K562 (cell line): Measurements from ENCODE around the gene ALDH1A2. TPM values are rescaled to one million over a fixed set of nuclear protein-coding genes. Genes with fewer than 3 reads are reported as not detected.

Source experiments
- BRD9 ChIP-seq: fragments of 450-650 bp; IDR thresholded peaks from 2 replicates; pipeline ENCODE4 v1.6.1; 2018; ENCODE audit warnings: low read depth; ENCODE audit not compliant: partially characterized antibody
- CBX8 ChIP-seq: fragments of 200-600 bp; sonication (generic); IDR thresholded peaks from 2 replicates; pipeline ENCODE4 v1.6.1; 2012; ENCODE audit warnings: borderline replicate concordance, mixed run types, low read depth, mild to moderate bottlenecking, moderate library complexity, mixed read lengths, low read length, control low read depth, inconsistent platforms; ENCODE audit not compliant: poor library complexity, severe bottlenecking; ENCODE audit errors: extremely low read depth
- IRF2 ChIP-seq: sonication (generic); formaldehyde crosslinking; IDR thresholded peaks from 2 replicates; pipeline ENCODE4 v1.8.1; 2022; ENCODE audit warnings: mild to moderate bottlenecking, missing genetic modification reagents
- MAFG ChIP-seq: fragments of 450-650 bp; conservative IDR thresholded peaks from 2 replicates; pipeline ENCODE4 v1.6.1; 2016; ENCODE audit warnings: missing genetic modification characterization, missing compliant biosample characterization
- NFXL1 ChIP-seq: fragments of 450-650 bp; formaldehyde crosslinking; IDR thresholded peaks from 2 replicates; pipeline ENCODE4 v1.4.0; 2021; ENCODE audit warnings: mild to moderate bottlenecking
- NR3C1 ChIP-seq: sonication (generic); formaldehyde crosslinking; IDR thresholded peaks from 2 replicates; pipeline ENCODE4 v1.8.1; 2022; ENCODE audit warnings: missing genetic modification reagents
- RBM34 ChIP-seq: fragments of 200-400 bp; formaldehyde crosslinking; IDR thresholded peaks from 2 replicates; pipeline ENCODE4 v1.6.1; 2018; ENCODE audit warnings: low read length, borderline replicate concordance; ENCODE audit not compliant: insufficient read depth
- SNIP1 ChIP-seq: fragments of 450-650 bp; IDR thresholded peaks from 2 replicates; pipeline ENCODE4 v1.7.1; 2017; ENCODE audit warnings: low read depth, mild to moderate bottlenecking
- ZBTB8A ChIP-seq: fragments of 450-650 bp; IDR thresholded peaks from 2 replicates; pipeline ENCODE4 v1.6.1; 2018; ENCODE audit warnings: mild to moderate bottlenecking, moderate library complexity; ENCODE audit not compliant: partially characterized antibody
- ZFP30 ChIP-seq: fragments of 250-450 bp; sonication (Bioruptor Pico); IDR thresholded peaks from 2 replicates; pipeline ENCODE4 v1.8.0; 2022; ENCODE audit warnings: moderate library complexity, mild to moderate bottlenecking, inconsistent platforms, borderline replicate concordance
- ZNF668 ChIP-seq: fragments of 250-450 bp; sonication (Bioruptor Pico); IDR thresholded peaks from 2 replicates; pipeline ENCODE4 v1.8.0; 2022; ENCODE audit warnings: mild to moderate bottlenecking, inconsistent platforms
- polyA plus RNA-seq, 8 experiments: library from polyadenylated mRNA; depleted of rRNA in 4 of 8; stranded (reverse) in 5 of 8; unstranded in 3 of 8; fragments of >200 nt; fragmentation: Nextera tagmentation in 2 of 8; fragmentation: Illumina TruSeq in 1 of 8; extraction: Ambion mirVana in 2 of 8; extraction: Trizol in 1 of 8; gene quantifications; 2 replicates each; pipeline versions ENCODE4 v1.2.1 to v1.2.3, GENCODE V29; 2011 to 2014; ENCODE audit warnings: inconsistent platforms in 1 of 8, missing spikeins in 1 of 8
- total RNA-seq, 7 experiments: library from RNA; depleted of rRNA in 6 of 7; stranded (reverse); fragments of >200 nt in 6 of 7; fragmentation: Illumina TruSeq in 2 of 7; extraction: Trizol in 2 of 7; gene quantifications; 2 replicates each; pipeline versions ENCODE4 v1.2.1 to v1.2.3, GENCODE V29; 2011 to 2021; ENCODE audit warnings: low replicate concordance in 1 of 7
- TF ChIP-seq, protein P1 (sequence below): fragments of 150-350 bp; IDR thresholded peaks from 2 replicates; pipeline ENCODE4 v1.6.1; 2014; ENCODE audit warnings: low read depth, mild to moderate bottlenecking, low read length, borderline replicate concordance
- TF ChIP-seq, protein P2 (sequence below): fragments of 450-650 bp; IDR thresholded peaks from 2 replicates; pipeline ENCODE4 v1.6.1; 2016; ENCODE audit warnings: low read depth
- TF ChIP-seq, protein P3 (sequence below): fragments of 250-450 bp; sonication (Bioruptor Pico); IDR thresholded peaks from 2 replicates; pipeline ENCODE4 v1.5.0; 2021

Gene ALDH1A2
- total and polyA plus RNA-seq, 9 of the 15 experiments (the other 6 are each of a cell fraction or from before 2014, with no cell fraction given): 115 to 393 (median 333) TPM

DNA sequence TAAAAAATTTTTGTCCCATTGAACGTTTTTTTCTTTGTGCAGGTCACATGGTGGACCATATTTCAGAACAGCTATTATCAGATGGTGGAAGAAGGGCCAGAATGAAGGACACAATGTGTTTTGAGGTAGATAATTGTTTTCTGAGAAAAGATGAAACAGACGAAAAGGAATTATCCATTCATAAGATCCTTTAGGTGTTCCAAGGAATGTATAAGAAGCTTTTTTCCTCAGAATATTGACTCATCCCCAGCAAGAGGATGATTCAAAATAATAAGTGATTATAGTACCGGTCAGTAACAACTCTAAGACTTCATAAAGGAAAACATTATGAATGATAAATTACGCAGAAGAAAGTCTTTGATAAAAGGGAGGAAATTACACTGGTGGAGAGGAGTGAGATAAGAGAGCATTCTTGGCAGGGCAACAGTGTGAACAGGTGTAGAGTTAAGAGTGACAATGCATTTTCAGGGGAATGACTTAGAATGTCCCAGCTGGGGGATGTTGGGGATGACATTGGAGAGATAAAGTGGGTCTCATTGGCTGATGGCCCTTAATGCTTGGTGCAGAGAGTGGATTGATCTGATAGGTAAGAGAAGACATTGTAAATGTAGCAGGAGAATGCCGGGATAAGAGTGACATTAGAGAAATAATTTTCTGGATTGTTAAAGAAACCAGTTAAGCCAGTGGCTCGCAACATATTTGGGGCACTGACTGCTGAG, 45.6 kb upstream of the ALDH1A2 start (continued):
- TF ChIP-seq, protein P1, sequence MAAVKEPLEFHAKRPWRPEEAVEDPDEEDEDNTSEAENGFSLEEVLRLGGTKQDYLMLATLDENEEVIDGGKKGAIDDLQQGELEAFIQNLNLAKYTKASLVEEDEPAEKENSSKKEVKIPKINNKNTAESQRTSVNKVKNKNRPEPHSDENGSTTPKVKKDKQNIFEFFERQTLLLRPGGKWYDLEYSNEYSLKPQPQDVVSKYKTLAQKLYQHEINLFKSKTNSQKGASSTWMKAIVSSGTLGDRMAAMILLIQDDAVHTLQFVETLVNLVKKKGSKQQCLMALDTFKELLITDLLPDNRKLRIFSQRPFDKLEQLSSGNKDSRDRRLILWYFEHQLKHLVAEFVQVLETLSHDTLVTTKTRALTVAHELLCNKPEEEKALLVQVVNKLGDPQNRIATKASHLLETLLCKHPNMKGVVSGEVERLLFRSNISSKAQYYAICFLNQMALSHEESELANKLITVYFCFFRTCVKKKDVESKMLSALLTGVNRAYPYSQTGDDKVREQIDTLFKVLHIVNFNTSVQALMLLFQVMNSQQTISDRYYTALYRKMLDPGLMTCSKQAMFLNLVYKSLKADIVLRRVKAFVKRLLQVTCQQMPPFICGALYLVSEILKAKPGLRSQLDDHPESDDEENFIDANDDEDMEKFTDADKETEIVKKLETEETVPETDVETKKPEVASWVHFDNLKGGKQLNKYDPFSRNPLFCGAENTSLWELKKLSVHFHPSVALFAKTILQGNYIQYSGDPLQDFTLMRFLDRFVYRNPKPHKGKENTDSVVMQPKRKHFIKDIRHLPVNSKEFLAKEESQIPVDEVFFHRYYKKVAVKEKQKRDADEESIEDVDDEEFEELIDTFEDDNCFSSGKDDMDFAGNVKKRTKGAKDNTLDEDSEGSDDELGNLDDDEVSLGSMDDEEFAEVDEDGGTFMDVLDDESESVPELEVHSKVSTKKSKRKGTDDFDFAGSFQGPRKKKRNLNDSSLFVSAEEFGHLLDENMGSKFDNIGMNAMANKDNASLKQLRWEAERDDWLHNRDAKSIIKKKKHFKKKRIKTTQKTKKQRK: no peak
- TF ChIP-seq ZBTB8A: no peak
- TF ChIP-seq, protein P2, sequence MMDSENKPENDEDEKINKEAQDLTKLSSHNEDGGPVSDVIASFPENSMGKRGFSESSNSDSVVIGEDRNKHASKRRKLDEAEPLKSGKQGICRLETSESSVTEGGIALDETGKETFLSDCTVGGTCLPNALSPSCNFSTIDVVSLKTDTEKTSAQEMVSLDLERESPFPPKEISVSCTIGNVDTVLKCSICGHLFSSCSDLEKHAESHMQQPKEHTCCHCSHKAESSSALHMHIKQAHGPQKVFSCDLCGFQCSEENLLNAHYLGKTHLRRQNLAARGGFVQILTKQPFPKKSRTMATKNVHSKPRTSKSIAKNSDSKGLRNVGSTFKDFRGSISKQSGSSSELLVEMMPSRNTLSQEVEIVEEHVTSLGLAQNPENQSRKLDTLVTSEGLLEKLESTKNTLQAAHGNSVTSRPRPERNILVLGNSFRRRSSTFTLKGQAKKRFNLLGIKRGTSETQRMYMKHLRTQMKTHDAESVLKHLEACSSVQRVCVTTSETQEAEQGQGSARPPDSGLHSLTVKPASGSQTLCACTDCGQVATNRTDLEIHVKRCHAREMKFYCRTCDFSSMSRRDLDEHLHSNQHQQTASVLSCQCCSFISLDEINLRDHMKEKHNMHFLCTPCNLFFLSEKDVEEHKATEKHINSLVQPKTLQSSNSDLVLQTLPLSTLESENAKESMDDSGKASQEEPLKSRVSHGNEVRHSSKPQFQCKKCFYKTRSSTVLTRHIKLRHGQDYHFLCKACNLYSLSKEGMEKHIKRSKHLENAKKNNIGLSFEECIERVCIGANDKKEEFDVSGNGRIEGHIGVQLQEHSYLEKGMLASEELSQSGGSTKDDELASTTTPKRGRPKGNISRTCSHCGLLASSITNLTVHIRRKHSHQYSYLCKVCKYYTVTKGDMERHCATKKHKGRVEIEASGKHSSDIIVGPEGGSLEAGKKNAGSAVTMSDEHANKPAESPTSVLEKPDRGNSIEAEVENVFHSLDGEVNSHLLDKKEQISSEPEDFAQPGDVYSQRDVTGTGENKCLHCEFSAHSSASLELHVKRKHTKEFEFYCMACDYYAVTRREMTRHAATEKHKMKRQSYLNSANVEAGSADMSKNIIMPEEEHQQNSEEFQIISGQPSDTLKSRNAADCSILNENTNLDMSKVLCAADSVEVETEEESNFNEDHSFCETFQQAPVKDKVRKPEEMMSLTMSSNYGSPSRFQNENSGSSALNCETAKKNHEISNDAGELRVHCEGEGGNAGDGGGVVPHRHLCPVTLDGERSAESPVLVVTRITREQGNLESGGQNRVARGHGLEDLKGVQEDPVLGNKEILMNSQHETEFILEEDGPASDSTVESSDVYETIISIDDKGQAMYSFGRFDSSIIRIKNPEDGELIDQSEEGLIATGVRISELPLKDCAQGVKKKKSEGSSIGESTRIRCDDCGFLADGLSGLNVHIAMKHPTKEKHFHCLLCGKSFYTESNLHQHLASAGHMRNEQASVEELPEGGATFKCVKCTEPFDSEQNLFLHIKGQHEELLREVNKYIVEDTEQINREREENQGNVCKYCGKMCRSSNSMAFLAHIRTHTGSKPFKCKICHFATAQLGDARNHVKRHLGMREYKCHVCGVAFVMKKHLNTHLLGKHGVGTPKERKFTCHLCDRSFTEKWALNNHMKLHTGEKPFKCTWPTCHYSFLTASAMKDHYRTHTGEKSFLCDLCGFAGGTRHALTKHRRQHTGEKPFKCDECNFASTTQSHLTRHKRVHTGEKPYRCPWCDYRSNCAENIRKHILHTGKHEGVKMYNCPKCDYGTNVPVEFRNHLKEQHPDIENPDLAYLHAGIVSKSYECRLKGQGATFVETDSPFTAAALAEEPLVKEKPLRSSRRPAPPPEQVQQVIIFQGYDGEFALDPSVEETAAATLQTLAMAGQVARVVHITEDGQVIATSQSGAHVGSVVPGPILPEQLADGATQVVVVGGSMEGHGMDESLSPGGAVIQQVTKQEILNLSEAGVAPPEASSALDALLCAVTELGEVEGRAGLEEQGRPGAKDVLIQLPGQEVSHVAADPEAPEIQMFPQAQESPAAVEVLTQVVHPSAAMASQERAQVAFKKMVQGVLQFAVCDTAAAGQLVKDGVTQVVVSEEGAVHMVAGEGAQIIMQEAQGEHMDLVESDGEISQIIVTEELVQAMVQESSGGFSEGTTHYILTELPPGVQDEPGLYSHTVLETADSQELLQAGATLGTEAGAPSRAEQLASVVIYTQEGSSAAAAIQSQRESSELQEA: peak; percentile 29; the same call in 1 of the 2 replicates
- TF ChIP-seq MAFG (tag): peak; percentile 98
- TF ChIP-seq ZFP30: no peak
- peak; percentile 53 for TF ChIP-seq BRD9
- TF ChIP-seq, protein P3, sequence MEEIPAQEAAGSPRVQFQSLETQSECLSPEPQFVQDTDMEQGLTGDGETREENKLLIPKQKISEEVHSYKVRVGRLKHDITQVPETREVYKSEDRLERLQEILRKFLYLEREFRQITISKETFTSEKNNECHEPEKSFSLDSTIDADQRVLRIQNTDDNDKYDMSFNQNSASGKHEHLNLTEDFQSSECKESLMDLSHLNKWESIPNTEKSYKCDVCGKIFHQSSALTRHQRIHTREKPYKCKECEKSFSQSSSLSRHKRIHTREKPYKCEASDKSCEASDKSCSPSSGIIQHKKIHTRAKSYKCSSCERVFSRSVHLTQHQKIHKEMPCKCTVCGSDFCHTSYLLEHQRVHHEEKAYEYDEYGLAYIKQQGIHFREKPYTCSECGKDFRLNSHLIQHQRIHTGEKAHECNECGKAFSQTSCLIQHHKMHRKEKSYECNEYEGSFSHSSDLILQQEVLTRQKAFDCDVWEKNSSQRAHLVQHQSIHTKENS (CRISPR knock-in tag): no peak
- TF ChIP-seq CBX8: no peak
- TF ChIP-seq NR3C1 (CRISPR knock-in tag): no peak
- TF ChIP-seq ZNF668 (CRISPR knock-in tag): 0 out of 2 replicates have a peak, but pooled peaks have one; percentile 61
- no peak for TF ChIP-seq IRF2 (CRISPR knock-in tag)
- TF ChIP-seq SNIP1: 0 out of 2 replicates have a peak, but pooled peaks have one; percentile 21
- no peak for TF ChIP-seq NFXL1 (CRISPR knock-in tag)
- TF ChIP-seq RBM34: no peak
